ENCODE measurements around the gene METRNL. TPM values are rescaled to one million over a fixed set of nuclear protein-coding genes. Genes with fewer than 3 reads are reported as not detected.
A peak's percentile ranks its signal among the peaks of the same experiment; 100 is the strongest.

Gene METRNL
- total RNA-seq, 1 donor from 2014 or later: 70.3 TPM

DNA sequence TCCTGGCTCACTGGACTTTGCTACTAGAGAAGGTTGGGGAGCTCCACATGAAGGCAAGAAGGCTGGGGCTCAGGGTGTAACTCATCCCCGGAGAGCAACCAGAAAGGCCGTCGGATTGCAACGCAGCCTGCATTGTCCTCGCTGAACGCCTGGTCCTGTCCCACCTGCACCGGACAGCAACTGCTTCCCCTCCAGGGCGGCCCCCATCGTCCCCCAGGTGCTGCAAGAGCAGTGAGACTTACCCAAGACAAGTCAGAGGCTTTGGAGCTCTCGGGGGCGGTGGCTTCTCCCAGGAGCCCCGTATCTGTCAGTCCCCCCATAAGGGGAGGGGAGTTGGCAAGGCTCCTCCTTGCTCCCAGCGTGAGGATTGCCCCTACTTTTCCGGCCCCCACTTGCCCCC lies 18.4 kb downstream of the METRNL start:
- DNase-seq (no peak), ATAC-seq (ENCODE audit: poor library complexity) (no peak)
- intact Hi-C loops (cut with DNase I): no loop called here

DNA sequence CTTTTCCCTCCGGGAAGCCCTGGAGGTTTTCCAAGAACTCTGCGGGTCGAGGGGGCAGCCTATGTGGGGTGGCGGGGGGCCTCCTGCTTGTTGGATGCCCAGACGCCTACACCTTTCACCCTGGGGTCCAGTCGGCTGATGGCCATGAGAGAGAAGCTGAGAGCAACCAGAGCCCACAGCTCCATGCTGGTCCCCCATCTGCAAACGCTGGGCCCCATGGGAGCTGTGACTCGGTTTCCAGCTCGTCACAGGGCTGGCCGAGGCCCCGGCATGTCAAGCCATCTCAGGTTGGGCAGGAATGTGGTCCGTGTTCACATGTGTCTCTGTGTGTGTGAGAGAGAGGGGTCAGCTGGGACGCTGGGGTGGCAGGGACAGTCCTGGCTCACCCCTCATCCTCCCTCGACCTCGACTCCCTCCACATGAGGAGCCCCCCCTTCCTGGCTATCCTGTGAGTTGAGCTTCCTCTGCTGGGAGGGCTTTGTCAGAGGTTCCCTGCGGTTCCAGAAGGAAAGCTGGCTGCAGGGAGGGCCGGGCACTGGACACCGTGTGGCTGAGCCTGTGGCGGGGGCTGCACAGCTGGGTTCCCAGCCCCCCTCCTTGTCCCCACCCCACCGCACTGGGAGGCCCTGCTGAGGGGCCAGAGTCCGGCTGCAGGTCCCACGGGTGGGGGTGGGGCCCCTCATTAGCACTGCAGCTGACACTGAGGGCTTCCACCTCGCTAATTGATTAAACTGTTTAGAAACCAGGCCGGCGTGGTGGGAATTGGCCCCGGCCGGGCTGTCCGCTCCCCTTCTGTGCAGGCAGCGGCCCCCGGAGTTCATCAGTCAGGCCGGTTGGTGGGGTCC lies 19.1 kb downstream of the METRNL start:
- no peak for DNase-seq
- peak; percentile 7 for ATAC-seq (ENCODE audit: poor library complexity)
- intact Hi-C loops (cut with DNase I): no loop called here

DNA sequence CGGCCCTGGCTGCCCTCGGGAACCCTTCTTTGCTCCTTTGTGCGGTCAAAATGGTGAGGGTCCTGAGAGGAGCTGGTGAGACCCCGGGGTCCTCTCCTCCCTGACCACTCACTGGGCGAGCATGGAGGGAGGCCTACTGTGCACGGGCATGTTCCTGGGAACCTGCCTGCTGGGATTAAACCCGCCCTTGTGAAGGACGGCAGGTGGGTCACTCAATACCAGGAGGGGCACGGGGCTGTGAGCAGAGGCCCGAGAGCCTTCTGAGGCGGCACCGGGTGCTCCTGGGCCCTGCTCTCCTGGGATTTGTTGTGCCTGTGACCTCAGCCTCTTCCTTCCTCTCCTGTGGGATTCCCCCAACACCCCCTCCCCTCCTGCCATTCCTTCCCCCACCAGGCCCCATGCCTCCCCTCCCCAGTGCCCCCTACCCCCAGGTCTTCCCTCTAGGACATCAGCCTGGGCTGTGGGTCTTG lies 19.7 kb downstream of the METRNL start:
- peak; percentile 7 for ATAC-seq (ENCODE audit: poor library complexity)
- DNase-seq: no peak
- intact Hi-C loops (cut with DNase I): no loop called here

DNA sequence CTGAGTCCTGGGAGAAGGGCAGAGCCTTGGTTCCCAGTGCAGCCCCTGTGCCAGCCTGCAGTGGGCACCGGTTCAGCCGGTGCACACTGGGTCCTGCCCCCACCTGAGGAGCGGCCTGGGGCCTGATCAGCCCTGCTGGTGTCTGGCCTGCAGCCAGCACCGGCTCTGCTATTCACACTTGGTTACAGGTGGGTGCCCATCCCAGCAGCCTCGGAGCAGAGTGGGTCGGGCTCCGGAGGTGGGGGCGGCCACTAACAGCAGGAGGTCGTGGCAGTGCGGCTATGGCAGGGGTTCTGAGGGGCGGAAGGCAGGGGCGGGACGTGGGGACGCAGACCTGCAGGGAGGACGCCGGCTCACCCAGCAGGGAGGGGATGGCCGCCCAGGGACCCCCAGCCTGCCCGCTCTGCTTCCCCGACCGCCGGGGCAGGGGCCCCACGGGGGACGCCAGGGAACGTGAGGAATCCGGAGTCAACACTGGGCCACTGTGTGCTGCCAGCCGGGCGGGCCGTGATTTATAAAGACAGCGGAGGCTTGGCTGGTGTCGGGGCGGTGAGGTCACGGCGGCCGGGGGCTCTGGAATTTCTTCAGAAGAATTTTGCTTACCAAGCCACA lies 20.3 kb downstream of the METRNL start:
- ATAC-seq (ENCODE audit: poor library complexity) (peak; percentile 50), DNase-seq (no peak)
- intact Hi-C loops (cut with DNase I): no loop called here

- ATAC-seq (ENCODE audit: poor library complexity) (peak; percentile 27), DNase-seq (no peak)
- intact Hi-C loops (cut with DNase I): no loop called here
Measured at GRCh38 chr17:83100220-83100852, 20.9 kb downstream of the METRNL start.

- ATAC-seq (ENCODE audit: poor library complexity) (peak; percentile 5), DNase-seq (no peak)
- intact Hi-C loops (cut with DNase I): no loop called here
Measured at GRCh38 chr17:83100853-83101391, 21.5 kb downstream of the METRNL start.

DNA sequence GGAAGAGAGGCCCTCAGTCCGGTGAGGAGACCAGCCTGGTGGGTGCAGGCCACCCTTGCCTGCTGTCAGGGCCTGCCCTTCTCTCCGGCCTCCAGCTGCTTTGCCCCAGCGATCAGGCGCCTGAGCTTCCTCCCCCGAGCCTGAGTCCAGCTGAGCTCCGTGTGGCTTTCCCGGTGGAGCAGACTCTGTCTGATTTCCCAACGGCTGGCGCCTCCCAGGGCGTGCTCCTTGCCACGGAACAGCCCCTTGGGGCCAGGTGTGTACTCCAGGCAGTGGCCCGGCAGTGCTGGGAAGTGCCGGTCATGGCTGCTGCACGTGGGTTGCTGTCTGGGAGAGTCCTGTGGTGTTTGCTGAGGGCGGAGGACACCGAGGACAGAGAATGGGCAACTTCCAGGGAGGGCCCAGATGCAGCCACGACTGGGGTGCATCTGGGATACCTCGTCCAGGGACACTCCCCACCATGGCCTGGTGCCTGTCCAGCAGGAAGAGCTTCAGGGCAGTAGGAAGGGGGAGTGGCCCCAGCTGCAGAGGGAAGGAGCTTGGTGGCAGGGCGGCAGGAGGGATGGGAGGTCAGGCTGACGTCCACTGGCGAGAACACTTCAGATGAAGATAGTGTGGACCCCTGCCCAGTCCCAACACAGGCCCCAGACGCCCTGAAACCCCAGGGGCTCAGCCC lies 22.5 kb downstream of the METRNL start:
- ATAC-seq (ENCODE audit: poor library complexity) (peak; percentile 13), DNase-seq (no peak)
- intact Hi-C loops (cut with DNase I): no loop called here

GRCh38 chr17:83103200-83103942 lies 24.0 kb downstream of the METRNL start:
- DNase-seq: no peak
- intact Hi-C loops (cut with DNase I): no loop called here
- ATAC-seq (ENCODE audit: poor library complexity): no peak

DNA sequence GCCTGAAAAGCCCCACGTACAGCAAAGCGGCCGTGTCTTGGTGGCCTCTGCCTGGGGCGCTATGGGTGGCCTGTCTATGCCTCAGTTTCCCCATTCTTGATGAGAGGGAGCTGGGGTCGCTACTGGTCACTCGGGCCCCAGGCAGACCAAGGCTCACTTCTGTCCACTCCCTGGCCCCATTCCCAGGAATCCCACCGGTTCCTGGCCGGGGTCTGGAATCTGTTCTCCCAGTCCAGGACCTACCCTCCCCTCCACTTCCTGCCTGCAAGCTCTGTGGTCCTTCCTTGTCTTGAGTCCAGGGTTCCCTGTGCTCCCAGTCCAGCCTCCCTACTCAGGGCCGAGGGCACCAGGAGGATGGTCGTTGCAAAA lies 24.5 kb downstream of the METRNL start:
- intact Hi-C loops (cut with DNase I): no loop called here
- DNase-seq: no peak
- no peak for ATAC-seq (ENCODE audit: poor library complexity)

DNA sequence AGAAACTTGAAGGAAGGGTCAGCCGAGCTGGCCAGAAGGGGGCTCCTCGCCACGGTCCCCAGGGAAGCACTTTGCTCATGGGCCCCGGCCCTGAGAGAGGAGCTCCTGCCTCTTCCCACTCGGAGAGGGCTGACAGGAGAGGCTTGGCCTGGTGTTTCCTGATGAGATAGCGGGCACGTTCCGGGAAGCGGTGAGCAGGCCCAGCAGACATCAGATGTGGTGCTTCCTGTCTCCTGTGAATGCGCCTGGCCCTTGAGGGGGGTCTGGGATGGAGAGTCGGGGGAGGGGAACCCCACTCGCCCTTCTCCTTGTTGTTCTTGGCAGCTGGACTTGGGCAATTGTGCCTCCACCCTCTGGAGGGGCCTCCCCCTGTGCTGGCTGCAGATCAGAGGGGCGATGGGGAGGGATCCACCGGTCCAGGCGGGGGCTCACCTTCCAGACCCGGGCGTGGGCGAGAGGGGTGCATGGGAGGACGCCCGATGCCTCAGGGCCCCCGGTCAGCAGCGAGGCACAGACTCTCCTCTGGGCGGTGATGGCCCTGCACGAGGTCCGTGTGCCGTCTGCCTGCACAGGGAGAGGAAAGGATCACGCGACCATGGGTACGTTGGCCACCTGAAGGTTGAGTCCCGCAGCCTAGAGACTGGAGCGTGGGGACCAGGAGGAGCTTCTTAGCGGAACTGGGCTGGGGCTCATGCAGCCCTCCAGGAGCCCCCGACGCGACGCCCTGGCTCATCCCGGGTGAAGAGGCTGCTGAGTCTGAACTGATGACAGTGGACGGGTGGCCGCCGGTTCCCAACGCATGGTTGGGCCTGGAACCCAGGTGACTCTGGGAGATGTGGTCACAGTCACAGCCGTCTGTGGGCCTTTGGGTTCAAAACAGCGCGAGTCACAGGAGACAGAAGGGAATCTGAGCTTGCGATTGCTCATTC lies 25.4 kb downstream of the METRNL start:
- no peak for ATAC-seq (ENCODE audit: poor library complexity)
- DNase-seq: no peak
- intact Hi-C loops (cut with DNase I): no loop called here

DNA sequence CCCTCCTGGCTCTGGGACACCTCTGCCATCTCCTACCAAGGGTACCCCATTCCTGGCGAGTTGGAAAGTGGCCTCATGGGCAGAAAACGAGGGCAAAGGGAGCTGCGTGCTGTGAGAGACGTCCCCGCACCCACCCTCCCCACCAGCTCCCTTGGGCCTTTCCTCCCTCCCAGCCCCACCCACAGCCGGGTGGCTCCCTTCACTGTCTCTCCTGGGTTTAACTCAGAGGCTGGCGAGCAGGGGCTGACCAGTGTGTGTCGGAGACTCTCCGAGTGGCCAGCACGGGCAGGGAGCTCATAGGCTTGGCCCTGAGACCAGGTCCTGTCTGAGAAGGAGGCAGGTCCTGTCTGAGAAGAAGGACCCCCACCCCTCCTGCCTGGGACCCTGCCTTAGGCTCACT lies 26.1 kb downstream of the METRNL start:
- ATAC-seq (ENCODE audit: poor library complexity): no peak
- intact Hi-C loops (cut with DNase I): no loop called here
- no peak for DNase-seq

GRCh38 chr17:83106056-83106588 lies 26.7 kb downstream of the METRNL start:
- intact Hi-C loops (cut with DNase I): no loop called here
- DNase-seq (no peak), ATAC-seq (ENCODE audit: poor library complexity) (no peak)

DNA sequence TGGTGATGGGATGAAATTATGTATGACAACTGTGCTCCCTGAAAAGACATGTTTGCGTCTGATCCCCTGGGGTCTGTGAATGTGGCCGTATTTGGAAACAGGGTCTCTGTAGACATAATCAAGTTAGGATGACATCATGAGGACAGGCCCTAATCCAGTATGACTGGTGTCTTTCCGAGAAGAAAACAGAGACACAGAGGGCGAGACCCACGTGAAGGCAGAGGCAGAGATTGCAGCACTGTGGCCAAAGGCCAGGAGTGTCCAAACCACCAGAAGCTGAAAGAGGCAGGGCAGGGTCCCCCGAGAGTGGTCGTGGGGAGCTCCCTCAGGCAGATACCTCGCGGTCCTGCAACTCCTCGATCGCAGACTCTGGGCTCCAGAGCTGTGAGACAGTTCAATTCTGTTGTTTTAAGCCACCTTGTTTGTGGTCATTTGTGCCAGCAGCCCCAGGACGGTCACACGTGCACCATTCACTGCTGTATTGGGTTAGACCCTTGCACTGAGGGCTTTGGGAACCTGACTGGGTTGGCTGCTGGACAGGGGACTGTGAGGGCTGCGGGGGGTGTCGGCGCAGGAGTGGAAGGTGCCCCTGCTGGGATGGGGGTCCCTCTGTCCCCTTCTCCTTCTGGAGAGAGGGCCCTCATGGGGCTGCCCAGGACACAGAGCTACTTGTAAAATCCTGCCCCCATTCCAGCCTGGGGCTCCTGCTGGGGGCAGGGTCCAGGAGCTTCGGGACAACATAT lies 27.7 kb downstream of the METRNL start:
- no peak for ATAC-seq (ENCODE audit: poor library complexity)
- intact Hi-C loops (cut with DNase I): no loop called here
- DNase-seq: no peak

DNA sequence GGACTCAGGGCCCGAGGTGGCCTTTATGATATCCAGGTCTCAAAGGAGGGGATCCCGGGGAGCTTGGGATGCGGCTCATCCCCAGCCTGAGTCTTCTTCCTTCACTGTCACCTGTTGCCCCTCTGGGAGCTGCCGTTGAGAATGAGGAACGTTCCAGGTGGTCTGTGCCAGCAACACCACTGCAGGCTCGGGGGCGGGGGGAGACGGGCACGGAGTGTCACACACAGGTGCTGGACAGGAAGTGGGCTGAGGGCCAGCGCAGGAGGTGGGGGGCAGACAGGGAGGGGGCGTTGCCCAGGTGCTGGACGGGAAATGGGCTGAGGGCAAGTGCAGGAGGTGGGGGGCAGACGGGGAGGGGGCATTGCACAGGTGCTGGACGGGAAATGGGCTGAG lies 28.2 kb downstream of the METRNL start:
- DNase-seq: no peak
- ATAC-seq (ENCODE audit: poor library complexity): no peak

GRCh38 chr17:83108709-83109108 lies 29.3 kb downstream of the METRNL start:
- DNase-seq (no peak), ATAC-seq (ENCODE audit: poor library complexity) (no peak)
- intact Hi-C loops (cut with DNase I): no loop called here

More for the DNA sequence above, 28.2 kb downstream of the METRNL start:
- intact Hi-C loops (cut with DNase I): no loop called here

- DNase-seq (no peak), ATAC-seq (ENCODE audit: poor library complexity) (no peak)
- intact Hi-C loops (cut with DNase I): no loop called here
Measured at GRCh38 chr17:83109386-83109785, 30.0 kb downstream of the METRNL start.

All from Right ventricle myocardium superior (tissue), 1 donor.